Vagina (tissue), 2 donors: ENCODE results near the gene C1QTNF8. TPM values are rescaled to one million over a fixed set of nuclear protein-coding genes. Genes with fewer than 3 reads are reported as not detected.

ENCODE experiments used
- DNase-seq, 2 donors: peaks; one replicate each; pipeline ENCODE4 v3.0.0-alpha.2; 2017; ENCODE audit errors: extremely low spot score in 2 of 2
- H3K27ac ChIP-seq: fragments of 200-600 bp; sonication (generic); one replicate; pipeline ENCODE4 v1.5.1; 2019
- H3K27me3 ChIP-seq: fragments of 200-600 bp; sonication (generic); one replicate; pipeline ENCODE4 v1.5.1; 2019
- H3K36me3 ChIP-seq, 2 donors: fragments of 200-600 bp; sonication (generic); one replicate each; pipeline ENCODE4 v1.5.1; 2017 to 2019
- H3K4me1 ChIP-seq: fragments of 200-600 bp; sonication (generic); one replicate; pipeline ENCODE4 v1.5.1; 2019
- H3K4me3 ChIP-seq, 2 donors: fragments of 200-600 bp; sonication (generic); 1 replicate in 1 of 2; 2 replicates in 1 of 2; pipeline ENCODE4 v1.5.1; 2016 to 2019
- H3K9me3 ChIP-seq: fragments of 200-600 bp; sonication (generic); one replicate; pipeline ENCODE4 v1.5.1; 2019
- CTCF ChIP-seq, 3 experiments: fragments of 450-650 bp in 2 of 3; fragments of 200-600 bp in 1 of 3; sonication (generic) in 1 of 3; IDR thresholded peaks; one replicate each; pipeline ENCODE4 v1.5.1; 2017 to 2019; ENCODE audit warnings: antibody characterized with exemption in 3 of 3, mild to moderate bottlenecking in 2 of 3, moderate library complexity in 2 of 3
- POLR2A ChIP-seq, 2 donors: fragments of 450-650 bp; IDR thresholded peaks; one replicate each; pipeline ENCODE4 v1.6.1; 2017; ENCODE audit warnings: antibody characterized with exemption in 2 of 2, mild to moderate bottlenecking in 2 of 2, moderate library complexity in 2 of 2
- POLR2AphosphoS5 ChIP-seq, 2 donors: sonication (generic); formaldehyde crosslinking; IDR thresholded peaks; one replicate each; pipeline ENCODE4 v1.9.0; 2017; ENCODE audit warnings: antibody characterized with exemption in 2 of 2, mild to moderate bottlenecking in 2 of 2, low read depth in 1 of 2; ENCODE audit not compliant: insufficient read depth in 1 of 2
- intact Hi-C: fragments of 100-400 bp; cut with DNase I; formaldehyde crosslinking; loops from one replicate; pipeline ENCODE4 v1.15.1; 2023
- total RNA-seq: library from RNA; depleted of rRNA; stranded (reverse); fragments of >200 nt; gene quantifications from one replicate; pipeline ENCODE4 v1.2.3, GENCODE V29; 2016

The C1QTNF8 gene
- total RNA-seq, 1 donor from 2014 or later, result not detected

GRCh38 chr16:1078579-1079021 is 17.4 kb downstream of the C1QTNF8 start:
- H3K9me3 ChIP-seq, result no peaks in the 10 kb centered on the region
- intact Hi-C loops, result no loop called here
- H3K36me3 ChIP-seq, result no peaks in the 10 kb centered on the region
- peak; percentile 24 to 92 for TF ChIP-seq POLR2AphosphoS5 (IDR thresholded peaks at IDR 0.05; ENCODE audit: insufficient read depth in 1 of 2, low read depth in 1 of 2)
- no peak for TF ChIP-seq POLR2A (IDR thresholded peaks at IDR 0.05)
- H3K4me1 ChIP-seq, result peaks cover 27% of the 10 kb centered on the region
- no peak for DNase-seq
- no peaks in the 10 kb centered on the region for H3K27me3 ChIP-seq
- H3K27ac ChIP-seq, result no peak overlapping the region
- H3K4me3 ChIP-seq, result no peak overlapping the region

- TF ChIP-seq POLR2AphosphoS5 (IDR thresholded peaks at IDR 0.05; ENCODE audit: insufficient read depth in 1 of 2, low read depth in 1 of 2), result no peak
- TF ChIP-seq POLR2A (IDR thresholded peaks at IDR 0.05), result no peak
- no peak overlapping the region for H3K4me3 ChIP-seq
- DNase-seq, result no peak
- no peak overlapping the region for H3K27ac ChIP-seq
- H3K27me3 ChIP-seq, result no peaks in the 10 kb centered on the region
- intact Hi-C loops, result no loop called here
- H3K4me1 ChIP-seq, result peaks cover 22% of the 10 kb centered on the region
- no peaks in the 10 kb centered on the region for H3K36me3 ChIP-seq
- H3K9me3 ChIP-seq, result no peaks in the 10 kb centered on the region
Measured at GRCh38 chr16:1077877-1078578, 18.0 kb downstream of the C1QTNF8 start.

GRCh38 chr16:1076801-1077576 is 19.1 kb downstream of the C1QTNF8 start:
- no peaks in the 10 kb centered on the region for H3K9me3 ChIP-seq
- DNase-seq, result no peak
- intact Hi-C loops, result no loop called here
- no peaks in the 10 kb centered on the region for H3K36me3 ChIP-seq
- TF ChIP-seq POLR2AphosphoS5 (IDR thresholded peaks at IDR 0.05; ENCODE audit: insufficient read depth in 1 of 2, low read depth in 1 of 2) (no peak), CTCF (IDR thresholded peaks at IDR 0.05) (no peak), POLR2A (IDR thresholded peaks at IDR 0.05) (no peak)
- H3K27ac ChIP-seq, result no peak overlapping the region
- H3K4me3 ChIP-seq, result no peak overlapping the region
- no peaks in the 10 kb centered on the region for H3K27me3 ChIP-seq
- peaks cover 12% of the 10 kb centered on the region for H3K4me1 ChIP-seq

- TF ChIP-seq CTCF (IDR thresholded peaks at IDR 0.05), result no peak
- no peak for TF ChIP-seq POLR2AphosphoS5 (IDR thresholded peaks at IDR 0.05; ENCODE audit: insufficient read depth in 1 of 2, low read depth in 1 of 2)
- TF ChIP-seq POLR2A (IDR thresholded peaks at IDR 0.05), result no peak
- no peaks in the 10 kb centered on the region for H3K27me3 ChIP-seq
- no peak for DNase-seq
- no peaks in the 10 kb centered on the region for H3K9me3 ChIP-seq
- H3K36me3 ChIP-seq, result no peaks in the 10 kb centered on the region
- peaks cover 12% of the 10 kb centered on the region for H3K4me1 ChIP-seq
- H3K4me3 ChIP-seq, result no peak overlapping the region
- H3K27ac ChIP-seq, result no peak overlapping the region
- intact Hi-C loops, result no loop called here
Measured at GRCh38 chr16:1075546-1075945, 20.5 kb downstream of the C1QTNF8 start.

- intact Hi-C loops, result no loop called here
- no peak overlapping the region for H3K4me3 ChIP-seq
- DNase-seq, result no peak
- H3K27me3 ChIP-seq, result no peaks in the 10 kb centered on the region
- no peak for TF ChIP-seq CTCF (IDR thresholded peaks at IDR 0.05)
- no peak for TF ChIP-seq POLR2A (IDR thresholded peaks at IDR 0.05)
- TF ChIP-seq POLR2AphosphoS5 (IDR thresholded peaks at IDR 0.05; ENCODE audit: insufficient read depth in 1 of 2, low read depth in 1 of 2), result no peak
- no peaks in the 10 kb centered on the region for H3K9me3 ChIP-seq
- peaks cover 12% of the 10 kb centered on the region for H3K4me1 ChIP-seq
- no peak overlapping the region for H3K27ac ChIP-seq
- no peaks in the 10 kb centered on the region for H3K36me3 ChIP-seq
Measured at GRCh38 chr16:1074379-1074649, 21.7 kb downstream of the C1QTNF8 start.
